KMS-11 (cell line): ENCODE measurements around the gene CHST14.

Experiments
- H2AFZ ChIP-seq: fragments of 200-600 bp; sonication (generic); 2 replicates; pipeline ENCODE4 v1.6.1; 2016; ENCODE audit warnings: antibody characterized with exemption, mixed run types, low read depth
- H3K27ac ChIP-seq: fragments of 200-600 bp; sonication (generic); 2 replicates; pipeline ENCODE4 v1.6.1; 2016; ENCODE audit warnings: mild to moderate bottlenecking, mixed run types
- H3K27me3 ChIP-seq: fragments of 200-600 bp; sonication (generic); 2 replicates; pipeline ENCODE4 v1.6.1; 2017; ENCODE audit warnings: mild to moderate bottlenecking, low read depth, mixed run types, moderate library complexity; ENCODE audit not compliant: insufficient read depth
- H3K36me3 ChIP-seq: fragments of 200-600 bp; sonication (generic); 2 replicates; pipeline ENCODE4 v1.6.1; 2017; ENCODE audit warnings: mild to moderate bottlenecking, mixed run types; ENCODE audit not compliant: insufficient read depth
- H3K4me1 ChIP-seq: fragments of 200-600 bp; sonication (generic); 2 replicates; pipeline ENCODE4 v1.6.1; 2016; ENCODE audit warnings: mild to moderate bottlenecking, low read depth, mixed run types; ENCODE audit not compliant: poor library complexity, severe bottlenecking
- H3K4me2 ChIP-seq: fragments of 200-600 bp; sonication (generic); 2 replicates; pipeline ENCODE4 v1.7.0; 2016; ENCODE audit warnings: mild to moderate bottlenecking, mixed run types
- H3K4me3 ChIP-seq: fragments of 200-600 bp; sonication (generic); IDR thresholded peaks from 2 replicates; pipeline ENCODE4 v1.6.1; 2017; ENCODE audit warnings: low read depth, low read length, mixed read lengths; ENCODE audit not compliant: insufficient read depth
- H3K79me2 ChIP-seq: fragments of 200-600 bp; sonication (generic); 2 replicates; pipeline ENCODE4 v1.6.1; 2016; ENCODE audit warnings: low read depth, mixed run types; ENCODE audit not compliant: insufficient read depth
- H3K9ac ChIP-seq: fragments of 200-600 bp; sonication (generic); 2 replicates; pipeline ENCODE4 v1.6.1; 2016; ENCODE audit warnings: mild to moderate bottlenecking, mixed run types
- H4K20me1 ChIP-seq: fragments of 200-600 bp; sonication (generic); 2 replicates; pipeline ENCODE4 v1.6.1; 2016; ENCODE audit warnings: mild to moderate bottlenecking, mixed run types; ENCODE audit not compliant: insufficient read depth
- TF ChIP-seq, protein P1 (sequence below): fragments of 200-600 bp; sonication (generic); conservative IDR thresholded peaks from 2 replicates; pipeline ENCODE4 v1.6.1; 2017; ENCODE audit warnings: low read depth, mild to moderate bottlenecking, antibody characterized with exemption, low read length, moderate library complexity, mixed read lengths

Gene CHST14

DNA sequence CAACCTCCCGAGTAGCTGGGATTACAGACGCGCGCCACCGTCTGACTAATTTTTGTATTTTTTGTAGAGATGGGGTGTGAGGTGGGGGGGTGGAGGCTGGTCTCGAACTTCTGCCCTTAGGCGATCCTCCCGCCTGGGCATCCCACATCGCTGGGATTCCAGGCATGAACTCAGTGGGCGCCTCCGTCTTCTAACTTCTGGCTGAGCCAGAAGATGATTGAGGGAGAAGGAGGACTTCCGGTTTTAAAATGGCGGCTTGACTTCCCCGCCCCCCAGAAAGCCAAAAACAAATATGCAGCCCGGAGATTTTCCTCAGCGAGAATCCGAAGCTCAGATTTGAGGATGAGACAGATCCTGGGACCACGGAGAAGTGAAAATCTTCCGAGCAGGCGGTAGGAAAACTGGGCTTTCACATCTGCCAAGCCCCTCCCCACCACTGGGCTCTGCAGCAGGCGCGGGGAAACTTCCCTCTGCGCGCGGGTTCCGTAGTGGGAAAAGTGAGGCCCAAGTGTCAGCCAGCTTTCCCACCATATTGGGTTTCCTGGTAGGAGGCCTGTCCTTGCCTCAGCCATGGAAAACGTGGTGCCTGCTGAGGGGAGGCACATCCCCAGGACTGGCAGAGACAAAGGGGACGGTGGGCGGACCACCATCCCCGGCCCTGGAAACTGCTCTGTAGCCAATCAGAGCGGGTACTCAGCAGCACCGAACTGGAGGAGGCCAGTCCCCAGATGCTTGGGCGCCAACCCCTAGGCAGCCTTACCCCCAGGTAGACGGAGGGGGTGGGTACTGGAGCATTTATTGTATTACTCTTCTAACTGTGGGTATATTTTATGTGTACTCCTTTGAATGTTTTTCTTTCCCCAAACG is 17.3 kb downstream of the CHST14 start:
- no peaks in the 10 kb centered on the region for H4K20me1 ChIP-seq
- H3K4me3 ChIP-seq, result no peak overlapping the region
- H3K27me3 ChIP-seq, result no peaks in the 10 kb centered on the region
- TF ChIP-seq, protein P1, sequence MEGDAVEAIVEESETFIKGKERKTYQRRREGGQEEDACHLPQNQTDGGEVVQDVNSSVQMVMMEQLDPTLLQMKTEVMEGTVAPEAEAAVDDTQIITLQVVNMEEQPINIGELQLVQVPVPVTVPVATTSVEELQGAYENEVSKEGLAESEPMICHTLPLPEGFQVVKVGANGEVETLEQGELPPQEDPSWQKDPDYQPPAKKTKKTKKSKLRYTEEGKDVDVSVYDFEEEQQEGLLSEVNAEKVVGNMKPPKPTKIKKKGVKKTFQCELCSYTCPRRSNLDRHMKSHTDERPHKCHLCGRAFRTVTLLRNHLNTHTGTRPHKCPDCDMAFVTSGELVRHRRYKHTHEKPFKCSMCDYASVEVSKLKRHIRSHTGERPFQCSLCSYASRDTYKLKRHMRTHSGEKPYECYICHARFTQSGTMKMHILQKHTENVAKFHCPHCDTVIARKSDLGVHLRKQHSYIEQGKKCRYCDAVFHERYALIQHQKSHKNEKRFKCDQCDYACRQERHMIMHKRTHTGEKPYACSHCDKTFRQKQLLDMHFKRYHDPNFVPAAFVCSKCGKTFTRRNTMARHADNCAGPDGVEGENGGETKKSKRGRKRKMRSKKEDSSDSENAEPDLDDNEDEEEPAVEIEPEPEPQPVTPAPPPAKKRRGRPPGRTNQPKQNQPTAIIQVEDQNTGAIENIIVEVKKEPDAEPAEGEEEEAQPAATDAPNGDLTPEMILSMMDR, result no peak
- no peak overlapping the region for H2AFZ ChIP-seq
- no peaks in the 10 kb centered on the region for H3K79me2 ChIP-seq
- H3K36me3 ChIP-seq, result no peaks in the 10 kb centered on the region
- H3K4me1 ChIP-seq, result peaks cover 6% of the 10 kb centered on the region
- no peak overlapping the region for H3K27ac ChIP-seq
- H3K9ac ChIP-seq, result no peak overlapping the region
- H3K4me2 ChIP-seq, result no peak overlapping the region

DNA sequence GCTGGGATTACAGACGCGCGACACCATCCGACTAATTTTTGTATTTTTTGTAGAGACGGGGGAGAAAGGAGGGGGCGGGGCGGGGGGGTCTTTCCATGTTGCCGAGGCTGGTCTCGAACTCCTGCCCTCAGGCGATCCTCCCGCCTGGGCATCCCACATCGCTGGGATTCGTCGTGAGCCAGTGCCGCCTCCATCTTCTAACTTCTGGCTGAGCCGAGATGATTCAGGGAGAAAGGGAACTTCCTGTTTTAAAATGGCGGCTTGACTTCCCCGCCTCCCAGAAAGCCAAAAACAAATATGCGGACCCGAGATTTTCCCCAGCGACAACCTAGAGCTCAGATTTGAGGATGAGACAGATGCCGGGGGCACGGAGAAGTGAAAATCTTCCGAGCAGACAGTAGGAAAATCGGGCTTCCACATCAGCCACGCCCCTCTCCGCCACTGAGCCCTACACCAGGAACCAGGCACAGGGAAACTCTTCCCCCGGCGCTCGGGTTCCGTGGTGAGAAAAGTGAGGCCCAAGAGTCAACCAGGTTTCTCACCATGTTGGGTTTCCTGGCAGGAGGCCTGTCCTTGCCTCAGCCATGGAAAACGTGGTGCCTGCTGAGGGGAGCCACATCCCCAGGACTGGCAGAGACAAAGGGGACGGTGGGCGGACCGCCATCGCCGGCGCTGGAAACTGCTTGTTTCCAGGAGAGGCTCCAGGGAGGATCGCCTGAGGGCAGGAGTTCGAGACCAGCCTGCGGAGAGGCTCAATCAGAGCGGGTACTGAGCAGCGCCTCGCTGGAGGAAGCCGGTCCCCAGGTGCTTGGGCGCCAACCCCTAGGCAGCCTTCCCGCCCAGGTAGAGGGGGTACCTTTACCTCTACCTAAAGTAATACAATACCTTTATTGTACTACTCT is 18.7 kb downstream of the CHST14 start:
- no peaks in the 10 kb centered on the region for H3K79me2 ChIP-seq

GRCh38 chr15:40493089-40493840 is 22.5 kb downstream of the CHST14 start:
- H3K36me3 ChIP-seq, result no peaks in the 10 kb centered on the region
- peak overlapping the region; percentile 12; the same call in 1 of the 2 replicates for H3K4me2 ChIP-seq
- no peaks in the 10 kb centered on the region for H4K20me1 ChIP-seq
- H2AFZ ChIP-seq, result peak overlapping the region; percentile 9; the same call in 1 of the 2 replicates
- peaks cover 20% of the 10 kb centered on the region for H3K4me1 ChIP-seq
- H3K27me3 ChIP-seq, result no peaks in the 10 kb centered on the region
- H3K79me2 ChIP-seq, result no peaks in the 10 kb centered on the region
- H3K27ac ChIP-seq, result no peak overlapping the region; the same call in 1 of the 2 replicates
- TF ChIP-seq, protein P1, result no peak
- H3K9ac ChIP-seq, result no peak overlapping the region
- no peak overlapping the region for H3K4me3 ChIP-seq

More for the DNA sequence above, 18.7 kb downstream of the CHST14 start:
- Histone ChIP-seq H4K20me1 (no peaks in the 10 kb centered on the region), H3K4me1 (peaks cover 20% of the 10 kb centered on the region), H3K9ac (no peak overlapping the region), H3K27ac (no peak overlapping the region), H3K36me3 (no peaks in the 10 kb centered on the region), H3K27me3 (no peaks in the 10 kb centered on the region), H3K4me2 (no peak overlapping the region), H3K4me3 (no peak overlapping the region), H2AFZ (no peak overlapping the region)
- TF ChIP-seq, protein P1, result no peak

- H3K4me1 ChIP-seq, result peaks cover 20% of the 10 kb centered on the region
- H3K27me3 ChIP-seq, result no peaks in the 10 kb centered on the region
- no peaks in the 10 kb centered on the region for H3K36me3 ChIP-seq
- TF ChIP-seq, protein P1, result no peak
- no peak overlapping the region for H3K4me2 ChIP-seq
- H3K27ac ChIP-seq, result no peak overlapping the region
- H4K20me1 ChIP-seq, result no peaks in the 10 kb centered on the region
- H3K9ac ChIP-seq, result no peak overlapping the region
- H3K4me3 ChIP-seq, result no peak overlapping the region
- no peak overlapping the region for H2AFZ ChIP-seq
- H3K79me2 ChIP-seq, result no peaks in the 10 kb centered on the region
These were observed 24.7 kb downstream of the CHST14 start for GRCh38 chr15:40495516-40495915.
